Activated naive CD4-positive, alpha-beta T cell treated with anti-CD3 and anti-CD28 coated beads, Interleukin-2, amount 10 ng/mL, durations not matched to agents 7 days and 5 days (primary cell): Measurements from ENCODE around the gene INPP5K.
"Not testable (repeated sequence)": the region's sequence is repeated elsewhere in the genome, so short reads cannot be mapped to it uniquely, and the experiment has no call there.

Experiments
- CTCF ChIA-PET: fragments of 350-600 bp; sonication (Branson Sonifier 250); formaldehyde crosslinking; loops from one replicate; lab custom pipeline; 2021; ENCODE audit warnings: antibody characterized with exemption; lab: Charles Lee
- DNase-seq: peaks from one replicate; pipeline ENCODE4 v3.0.0-alpha.2; 2020
- H3K27ac Mint-ChIP-seq: one replicate; pipeline ENCODE4 v1.8.0; 2021; ENCODE audit warnings: mild to moderate bottlenecking, moderate library complexity, mixed read lengths
- H3K27me3 Mint-ChIP-seq: one replicate; pipeline ENCODE4 v1.8.0; 2021; ENCODE audit warnings: mild to moderate bottlenecking, mixed read lengths
- H3K36me3 Mint-ChIP-seq: one replicate; pipeline ENCODE4 v1.8.0; 2021; ENCODE audit warnings: mixed read lengths
- H3K4me1 Mint-ChIP-seq: one replicate; pipeline ENCODE4 v1.8.0; 2021; ENCODE audit warnings: mixed read lengths
- H3K4me3 Mint-ChIP-seq: one replicate; pipeline ENCODE4 v1.8.0; 2021; ENCODE audit warnings: mild to moderate bottlenecking, moderate library complexity, mixed read lengths
- H3K9me3 Mint-ChIP-seq: one replicate; pipeline ENCODE4 v1.8.0; 2021; ENCODE audit warnings: mixed read lengths

INPP5K gene

DNA sequence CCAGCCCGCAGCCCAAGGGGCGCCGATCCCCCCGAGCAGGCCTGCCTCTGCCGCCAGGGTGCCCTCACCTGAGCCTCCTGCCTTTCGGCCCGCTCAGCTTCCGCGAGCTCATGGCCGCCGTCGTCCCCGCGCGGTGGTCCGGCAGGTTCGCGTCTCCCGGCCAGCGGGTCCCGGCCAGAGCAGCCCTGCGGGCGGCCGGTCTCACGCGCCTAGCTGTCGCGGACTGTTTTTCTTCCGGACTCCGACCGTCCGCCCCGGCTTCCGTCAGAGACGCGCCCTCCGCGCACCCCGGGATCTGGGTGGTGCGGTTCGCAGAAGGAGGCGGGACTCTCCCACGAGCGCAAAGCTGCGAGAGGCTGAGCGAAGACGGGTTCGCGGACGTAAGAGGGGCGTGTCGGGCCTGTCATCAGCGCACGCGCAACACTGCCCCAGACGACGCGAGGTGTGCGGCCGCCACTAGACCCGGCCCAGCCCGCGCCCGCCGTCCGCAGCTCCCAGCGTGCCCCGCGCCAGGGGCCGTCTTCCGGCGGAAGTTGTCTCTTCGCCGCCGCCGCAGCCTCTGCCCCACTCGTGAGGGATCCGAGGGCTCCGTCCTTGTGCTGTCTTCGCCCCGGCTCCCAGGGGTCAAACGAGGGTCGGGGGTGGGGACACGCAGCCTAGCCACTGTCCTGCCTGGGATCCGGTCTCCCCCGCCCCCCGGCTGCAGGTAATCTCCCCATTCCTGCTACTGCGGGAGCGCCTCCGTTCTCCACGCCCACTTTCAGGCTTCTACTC is at the start of gene INPP5K:
TSS of gene INPP5K (minus strand) at position 225 of the 774 bp plus-strand sequence. CDS start at position 112, 113 bp downstream.
- CTCF ChIA-PET: interaction anchor here (0.7 to 3.0 kb wide), 11 partner anchors 10 to 460 kb away, joined by 3 to 53 read pairs (median 3); no protein-coding TSS in a partner anchor
- Mint-ChIP-seq H3K4me1 (peaks cover 35% of the 10 kb centered on the region), H3K36me3 (peaks cover 15% of the 10 kb centered on the region), H3K4me3 (peak within 1 kb of the TSS; percentile 96), H3K9me3 (no peaks in the 10 kb centered on the region), H3K27me3 (no peaks in the 10 kb centered on the region), H3K27ac (peak within 1 kb of the TSS; percentile 98)
- peak; percentile 99 for DNase-seq

DNA sequence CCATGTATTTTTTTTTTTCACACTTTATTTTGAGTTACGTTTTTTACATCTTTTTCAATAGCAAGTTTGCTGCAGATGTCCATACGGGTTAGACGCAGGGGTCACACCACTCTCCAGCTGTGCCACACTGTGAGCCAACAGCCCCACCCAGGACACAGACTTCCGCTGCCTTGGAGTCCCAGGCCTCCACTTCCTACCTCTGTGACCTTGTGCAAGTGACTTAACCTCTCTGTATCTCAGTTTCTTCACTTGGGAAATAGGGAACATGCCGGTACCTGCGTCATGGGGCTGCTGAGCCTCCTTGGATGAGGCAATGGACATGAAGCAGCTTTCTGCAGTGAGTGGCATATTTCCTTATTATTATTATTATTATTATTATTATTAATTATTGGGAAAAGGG is 49.5 kb upstream of the INPP5K start:
- CTCF ChIA-PET: interaction anchor here (0.8 kb wide), 1 partner anchor 84 kb away, joined by 3 read pairs; the partner anchor contains the start of gene RILP
- Mint-ChIP-seq H3K4me3 (peak overlapping the region; percentile 1), H3K27me3 (peaks cover 24% of the 10 kb centered on the region), H3K9me3 (peaks cover 1% of the 10 kb centered on the region), H3K4me1 (peaks cover 49% of the 10 kb centered on the region), H3K36me3 (no peaks in the 10 kb centered on the region), H3K27ac (peak overlapping the region; percentile 0)
- no peak for DNase-seq

DNA sequence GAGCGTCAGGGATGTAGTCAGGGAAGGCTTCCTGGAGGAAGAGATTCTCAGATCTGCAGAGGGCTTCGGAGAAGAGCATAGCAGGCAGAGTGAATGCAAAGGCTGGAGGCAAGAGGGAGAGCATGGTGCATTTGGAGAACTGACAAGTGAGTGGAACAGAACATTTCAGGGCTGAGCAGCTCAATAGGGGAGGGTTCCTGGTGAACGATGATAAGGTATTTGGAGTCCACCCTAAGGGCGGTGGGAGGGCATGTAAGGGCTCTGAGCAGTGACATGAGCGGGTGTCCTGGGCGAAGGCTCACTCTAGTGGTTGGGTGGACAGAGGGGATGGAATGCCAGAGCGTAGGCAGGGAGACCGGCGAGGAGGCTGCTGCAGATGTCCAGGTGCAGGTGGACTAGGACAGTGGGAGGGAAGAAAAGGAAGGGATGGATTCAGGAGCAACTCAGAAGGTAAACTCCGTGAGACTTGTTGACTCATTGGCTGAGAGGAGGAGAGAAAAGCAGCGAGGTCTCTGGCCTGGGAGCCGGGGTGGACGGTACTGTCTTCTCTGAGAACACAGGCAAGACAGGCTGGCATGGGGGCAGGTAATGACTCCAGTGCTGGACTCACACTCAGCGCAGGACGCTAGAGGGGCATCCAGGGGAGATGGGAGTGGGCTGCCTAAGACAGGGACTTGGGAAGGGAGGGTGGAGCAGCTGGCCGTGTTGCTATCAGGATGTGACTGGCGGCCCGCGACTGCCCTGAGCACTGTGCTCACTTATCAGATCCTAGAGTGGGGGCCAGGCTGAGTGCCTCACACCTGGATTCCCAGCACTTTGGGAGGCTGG is 47.6 kb upstream of the INPP5K start:
- CTCF ChIA-PET: no interaction called here
- Mint-ChIP-seq H3K9me3 (peaks cover 1% of the 10 kb centered on the region), H3K27ac (peak overlapping the region; percentile 29), H3K4me3 (peak overlapping the region; percentile 55), H3K4me1 (peaks cover 52% of the 10 kb centered on the region), H3K36me3 (no peaks in the 10 kb centered on the region), H3K27me3 (peaks cover 18% of the 10 kb centered on the region)
- DNase-seq: no peak

DNA sequence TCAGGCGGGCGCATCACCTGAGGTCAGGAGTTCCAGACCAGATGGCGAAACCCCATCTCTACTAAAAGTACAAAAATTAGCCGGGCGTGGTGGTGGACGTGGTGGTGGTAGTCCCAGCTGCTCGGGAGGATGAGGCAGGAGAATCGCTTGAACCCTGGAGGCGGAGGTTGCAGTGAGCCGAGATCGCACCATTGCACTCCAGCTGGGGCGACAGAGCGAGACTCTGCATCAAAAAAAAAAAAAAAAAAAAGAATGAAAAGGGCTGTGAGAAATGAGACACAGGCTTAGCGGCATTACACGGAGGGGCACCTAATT is 47.0 kb upstream of the INPP5K start:
- H3K9me3 Mint-ChIP-seq, H3K36me3 Mint-ChIP-seq, DNase-seq, CTCF ChIA-PET: not testable (repeated sequence)
- Mint-ChIP-seq H3K4me1 (peaks cover 54% of the 10 kb centered on the region), H3K27me3 (peaks cover 15% of the 10 kb centered on the region), H3K27ac (peak overlapping the region; percentile 29), H3K4me3 (peak overlapping the region; percentile 55)

DNA sequence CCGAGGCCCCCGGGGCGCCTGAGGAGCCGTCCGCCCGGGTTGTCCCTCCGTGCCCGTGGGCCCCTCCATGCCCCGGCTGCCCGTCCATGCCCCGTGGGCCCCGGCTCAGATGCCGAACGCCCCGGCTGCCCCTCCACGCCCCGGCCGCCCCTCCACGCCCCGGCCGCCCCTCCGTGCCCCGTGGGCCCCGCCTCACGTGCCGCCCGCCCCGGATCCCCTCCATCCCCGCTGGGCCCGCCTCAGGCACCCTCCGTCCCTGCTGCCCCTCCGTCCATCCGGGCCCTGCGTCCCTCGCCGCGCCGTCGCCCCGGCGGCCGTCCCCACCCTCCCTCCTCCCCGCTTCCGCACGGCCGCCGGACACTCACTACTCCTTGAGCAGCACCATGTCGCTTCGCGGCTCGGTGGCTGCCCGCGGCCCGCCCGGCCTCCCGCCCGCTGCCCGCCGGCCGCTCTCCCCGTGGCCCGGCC is 45.8 kb upstream of the INPP5K start:
- Mint-ChIP-seq H3K4me1 (peaks cover 46% of the 10 kb centered on the region), H3K36me3 (no peaks in the 10 kb centered on the region), H3K27ac (no peak overlapping the region), H3K4me3 (peak overlapping the region; percentile 82), H3K9me3 (peaks cover 1% of the 10 kb centered on the region), H3K27me3 (peaks cover 15% of the 10 kb centered on the region)
- CTCF ChIA-PET: interaction anchor here (1.0 kb wide), 1 partner anchor 68 kb away, joined by 3 read pairs; no protein-coding TSS in a partner anchor
- peak; percentile 62 for DNase-seq

DNA sequence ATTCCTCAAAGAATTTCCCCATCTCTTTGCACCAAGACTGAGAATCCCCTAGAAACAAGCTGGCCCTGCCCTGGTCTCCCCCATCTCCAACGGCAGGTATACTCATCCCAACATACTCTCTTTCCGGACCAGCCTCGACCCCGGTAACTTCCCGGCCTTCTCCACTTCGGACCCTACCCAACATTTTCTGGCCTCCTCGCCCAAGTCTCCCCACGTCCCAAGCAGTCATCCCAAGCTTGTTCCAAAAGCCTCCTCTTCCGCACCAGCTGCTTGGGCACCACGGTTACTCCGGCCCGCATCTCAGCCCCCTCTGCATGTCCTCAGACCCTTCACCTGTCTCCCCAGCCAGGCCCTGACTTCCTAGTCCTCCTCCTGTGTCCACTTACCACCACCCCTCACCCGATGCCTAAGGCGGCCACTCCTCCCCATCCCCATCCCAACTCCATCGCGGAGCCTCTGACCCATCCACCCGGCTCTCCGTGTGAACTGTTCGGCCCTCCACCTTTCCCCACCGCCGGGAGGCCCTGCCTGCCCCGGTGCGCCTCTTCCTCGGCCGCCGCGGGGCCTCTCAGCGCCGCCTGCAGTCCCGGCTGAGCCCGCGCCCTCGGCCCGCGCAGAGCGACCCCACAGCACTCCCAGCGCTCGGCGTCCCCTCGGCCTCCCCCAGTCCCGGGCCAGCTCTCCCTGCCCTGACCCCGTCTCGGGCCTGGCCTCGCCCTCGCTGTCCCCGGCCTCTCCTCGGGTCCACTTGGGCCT is 45.2 kb upstream of the INPP5K start:
- DNase-seq: peak; percentile 51

DNA sequence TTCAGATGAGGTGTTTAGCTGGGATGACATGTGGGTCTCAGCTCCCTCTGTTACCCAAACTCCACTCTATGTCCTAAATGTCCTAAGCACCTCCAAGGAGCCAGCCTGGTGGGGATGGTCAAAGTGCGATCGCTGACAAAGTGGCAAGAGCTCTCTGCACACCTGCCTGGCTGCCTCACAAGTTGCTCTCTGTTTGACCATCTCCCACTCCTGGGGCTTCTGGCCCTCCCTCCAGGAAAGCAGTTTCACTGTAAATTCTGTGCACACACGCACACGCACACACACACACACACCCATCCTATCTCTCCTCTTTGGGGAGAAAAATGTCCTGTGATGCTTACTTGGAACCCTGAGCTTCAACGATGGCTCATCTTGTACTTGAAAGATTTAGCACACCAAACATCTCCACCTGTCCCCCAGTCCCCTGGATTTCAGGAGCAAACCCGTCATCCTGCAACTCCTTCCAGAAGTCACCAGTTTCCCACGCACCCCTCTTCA is 44.5 kb upstream of the INPP5K start:
- H3K4me3 Mint-ChIP-seq: peak overlapping the region; percentile 82
- peaks cover 1% of the 10 kb centered on the region for H3K9me3 Mint-ChIP-seq
- H3K27ac Mint-ChIP-seq: no peak overlapping the region
- peaks cover 4% of the 10 kb centered on the region for H3K36me3 Mint-ChIP-seq
- peaks cover 15% of the 10 kb centered on the region for H3K27me3 Mint-ChIP-seq
- DNase-seq: no peak
- CTCF ChIA-PET: interaction anchor here (0.9 to 1.1 kb wide), 3 partner anchors 32 to 56 kb away, joined by 3 read pairs; no protein-coding TSS in a partner anchor
- H3K4me1 Mint-ChIP-seq: peaks cover 48% of the 10 kb centered on the region

More for the DNA sequence above, 45.2 kb upstream of the INPP5K start:
- peak overlapping the region; percentile 82 for H3K4me3 Mint-ChIP-seq
- peaks cover 46% of the 10 kb centered on the region for H3K4me1 Mint-ChIP-seq
- peak overlapping the region; percentile 80 for H3K27ac Mint-ChIP-seq
- peaks cover 1% of the 10 kb centered on the region for H3K9me3 Mint-ChIP-seq
- H3K27me3 Mint-ChIP-seq: peaks cover 15% of the 10 kb centered on the region
- CTCF ChIA-PET: interaction anchor here (0.9 to 1.1 kb wide), 3 partner anchors 33 to 55 kb away, joined by 3 read pairs; no protein-coding TSS in a partner anchor
- no peaks in the 10 kb centered on the region for H3K36me3 Mint-ChIP-seq

DNA sequence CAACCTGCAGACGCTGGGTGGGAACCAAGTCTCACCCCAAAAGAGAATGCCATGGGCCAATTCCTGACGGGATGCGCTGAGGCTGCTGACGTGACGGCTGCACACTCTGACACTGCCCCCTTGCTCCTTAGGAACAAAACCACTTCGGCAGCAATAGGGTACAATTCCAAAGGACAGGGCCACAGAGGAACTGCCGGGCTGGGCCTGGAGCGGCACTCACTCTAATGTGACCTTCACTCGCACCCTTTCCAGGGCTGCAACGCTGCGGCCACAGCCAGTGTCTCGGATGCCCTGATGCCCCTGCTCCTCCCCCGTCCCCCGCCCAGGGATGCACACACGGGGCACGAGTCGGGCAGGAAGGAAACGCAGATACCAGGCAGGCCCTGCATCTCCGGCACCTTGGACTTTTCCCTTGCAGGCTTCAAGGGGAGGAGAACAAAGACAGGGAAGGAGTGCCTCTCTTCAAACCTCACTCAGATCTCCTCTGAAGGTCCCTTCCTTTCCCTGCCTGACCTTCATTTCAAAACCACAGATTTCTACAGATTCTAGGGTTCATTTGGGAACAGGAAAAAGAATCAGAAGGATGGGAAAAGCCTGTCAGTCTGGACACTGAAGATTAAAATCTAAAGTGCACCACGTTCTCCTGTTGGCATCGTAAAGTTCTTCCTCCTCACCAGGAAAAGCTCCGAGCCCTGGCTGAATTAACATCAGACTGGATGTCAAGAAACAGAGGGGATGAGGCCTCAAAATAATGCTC is 43.9 kb upstream of the INPP5K start:
- Mint-ChIP-seq H3K27me3 (peaks cover 15% of the 10 kb centered on the region), H3K4me1 (peaks cover 47% of the 10 kb centered on the region), H3K36me3 (peaks cover 6% of the 10 kb centered on the region), H3K4me3 (no peak overlapping the region), H3K9me3 (peaks cover under 1% of the 10 kb centered on the region), H3K27ac (no peak overlapping the region)
- DNase-seq: no peak
- CTCF ChIA-PET: interaction anchor here (0.9 to 1.1 kb wide), 3 partner anchors 32 to 57 kb away, joined by 3 read pairs; no protein-coding TSS in a partner anchor

DNA sequence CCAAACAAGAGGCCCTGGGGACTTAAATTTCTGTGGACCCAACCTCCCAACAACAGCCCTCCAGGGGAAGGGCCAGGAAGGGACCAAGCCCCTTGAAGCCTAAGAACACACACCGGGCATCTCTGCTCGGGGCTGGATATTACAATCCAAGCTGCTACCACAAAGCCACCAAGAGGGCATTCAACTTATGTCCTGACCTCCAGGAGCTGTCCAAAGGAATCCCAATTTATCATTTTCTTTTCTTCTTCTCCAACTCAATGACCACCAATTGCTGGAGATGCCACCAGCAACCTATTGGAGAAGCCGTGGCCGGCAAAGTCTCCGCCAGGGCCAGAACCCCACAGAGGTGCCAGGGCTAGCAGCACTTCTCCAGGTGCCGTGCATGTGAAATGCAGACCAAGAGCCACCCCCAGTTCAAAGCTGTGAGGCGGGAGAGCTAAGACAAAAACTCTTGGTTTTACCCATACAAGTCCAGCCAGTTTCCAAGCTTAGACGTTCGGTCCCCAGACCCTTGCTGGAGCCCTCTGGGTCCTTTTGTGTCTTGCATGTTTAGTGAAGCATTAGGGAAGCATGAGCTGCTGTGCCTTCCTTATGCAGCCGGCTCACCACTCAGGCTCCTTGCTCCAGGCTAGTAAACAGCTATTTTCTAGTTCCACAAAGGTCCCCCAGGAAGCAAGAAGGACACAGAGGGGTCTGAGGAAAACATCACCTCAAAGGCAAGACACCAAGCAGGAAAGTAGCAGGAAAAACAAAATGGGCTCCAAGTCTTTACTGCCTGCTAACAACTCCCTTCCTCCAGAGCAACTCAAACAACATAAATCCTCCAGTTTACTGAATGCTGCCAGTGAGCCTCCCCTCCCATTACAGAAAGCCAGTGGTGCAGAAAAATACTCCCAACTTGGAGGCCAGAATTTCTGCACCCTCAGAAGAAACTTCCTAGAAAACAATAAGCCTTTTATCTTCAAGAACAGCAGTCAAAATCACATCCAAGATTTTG is 42.9 kb upstream of the INPP5K start:
- H3K4me1 Mint-ChIP-seq: peaks cover 45% of the 10 kb centered on the region
- peaks cover 6% of the 10 kb centered on the region for H3K36me3 Mint-ChIP-seq
- no peak overlapping the region for H3K4me3 Mint-ChIP-seq
- CTCF ChIA-PET: interaction anchor here (1.0 kb wide), 1 partner anchor 194 kb away, joined by 3 read pairs; no protein-coding TSS in a partner anchor
- peaks cover 13% of the 10 kb centered on the region for H3K27me3 Mint-ChIP-seq
- no peak for DNase-seq
- no peaks in the 10 kb centered on the region for H3K9me3 Mint-ChIP-seq
- no peak overlapping the region for H3K27ac Mint-ChIP-seq

DNA sequence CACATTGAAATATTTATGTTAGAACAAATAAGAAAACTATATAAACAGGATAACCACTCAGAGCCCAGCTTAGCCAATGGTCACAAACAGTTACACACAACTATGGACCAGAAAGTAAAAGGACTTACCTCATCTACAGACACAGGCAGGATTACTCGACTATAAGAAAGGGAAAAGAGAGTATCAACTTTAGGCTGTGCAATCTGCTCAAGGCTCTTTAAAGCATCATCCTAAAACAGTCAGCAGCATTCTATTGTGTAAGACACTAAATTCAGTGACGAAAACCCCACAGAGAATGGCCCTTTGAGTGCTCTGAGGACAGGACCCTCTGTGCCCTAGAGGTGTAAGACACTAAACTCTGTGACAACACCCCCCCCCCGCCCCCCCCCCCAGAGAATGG is 42.0 kb upstream of the INPP5K start:
- H3K9me3 Mint-ChIP-seq: no peaks in the 10 kb centered on the region
- no peak overlapping the region for H3K27ac Mint-ChIP-seq
- peaks cover 6% of the 10 kb centered on the region for H3K36me3 Mint-ChIP-seq
- H3K4me1 Mint-ChIP-seq: peaks cover 39% of the 10 kb centered on the region
- no peak overlapping the region for H3K4me3 Mint-ChIP-seq
- CTCF ChIA-PET: no interaction called here
- peaks cover 6% of the 10 kb centered on the region for H3K27me3 Mint-ChIP-seq
- no peak for DNase-seq

DNA sequence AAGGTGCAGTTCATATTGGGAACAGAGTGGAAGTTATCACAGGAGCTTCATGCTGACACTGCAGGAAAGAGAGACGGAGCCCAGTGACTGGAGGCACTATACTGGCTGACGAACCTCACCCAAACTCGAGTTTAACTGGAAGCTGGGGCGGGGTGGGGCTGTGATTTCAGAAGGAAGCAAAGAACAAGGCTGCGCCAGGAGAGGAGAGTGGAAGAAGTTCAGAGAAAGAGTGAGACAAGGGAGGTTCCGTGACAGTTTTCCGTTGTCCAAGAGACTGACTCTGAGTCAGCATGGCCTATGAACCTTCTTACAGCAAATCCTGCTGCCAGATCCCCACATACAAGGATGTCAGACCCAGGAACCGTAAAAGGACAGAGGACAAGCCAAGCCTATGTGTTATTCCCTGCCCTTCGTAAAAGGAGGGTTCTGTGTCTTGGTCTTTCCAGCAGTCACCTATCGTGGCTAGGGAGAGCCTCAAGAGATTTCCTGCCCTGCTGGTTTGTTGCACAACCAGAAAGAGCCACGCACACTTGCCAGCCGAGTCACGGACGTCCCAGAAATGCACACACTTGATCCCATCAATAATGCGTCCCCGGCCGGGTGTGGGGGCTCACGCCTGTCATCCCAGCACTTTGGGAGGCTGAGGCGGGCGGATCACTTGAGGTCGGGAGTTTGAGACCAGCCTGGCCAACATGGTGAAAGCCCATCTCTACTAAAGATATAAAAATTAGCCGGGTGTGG is 41.1 kb upstream of the INPP5K start:
- CTCF ChIA-PET: no interaction called here

More for the DNA sequence above, 41.1 kb upstream of the INPP5K start:
- peaks cover 6% of the 10 kb centered on the region for H3K27me3 Mint-ChIP-seq
- no peaks in the 10 kb centered on the region for H3K9me3 Mint-ChIP-seq
- no peak for DNase-seq
- H3K36me3 Mint-ChIP-seq: peaks cover 6% of the 10 kb centered on the region
- peak overlapping the region; percentile 13 for H3K27ac Mint-ChIP-seq
- H3K4me3 Mint-ChIP-seq: no peak overlapping the region
- H3K4me1 Mint-ChIP-seq: peaks cover 35% of the 10 kb centered on the region
